Mesendoderm (in vitro differentiated cells): ENCODE measurements around the gene ZCCHC2.

Source experiments
- DNase-seq: peaks from one replicate; pipeline ENCODE4 v3.0.0; 2013
- H2AK5ac ChIP-seq: 2 replicates; pipeline ENCODE4 v1.6.1; 2013; ENCODE audit warnings: low read length, inconsistent platforms
- H2BK120ac ChIP-seq: 2 replicates; pipeline ENCODE4 v1.6.1; 2013; ENCODE audit warnings: low read depth, mild to moderate bottlenecking, low read length, moderate library complexity, mixed read lengths
- H2BK15ac ChIP-seq: replicated peaks from 2 replicates; pipeline ENCODE4 v1.6.1; 2013; ENCODE audit warnings: low read depth, mild to moderate bottlenecking, moderate library complexity
- H2BK5ac ChIP-seq: 2 replicates; pipeline ENCODE4 v1.6.1; 2013; ENCODE audit warnings: low read length, inconsistent platforms
- H3K18ac ChIP-seq: 2 replicates; pipeline ENCODE4 v1.6.1; 2013; ENCODE audit warnings: mild to moderate bottlenecking, low read length, mixed read lengths
- H3K23ac ChIP-seq: one replicate; pipeline ENCODE4 v1.6.1; 2013; ENCODE audit warnings: low read length
- H3K27ac ChIP-seq: 2 replicates; pipeline ENCODE4 v1.5.1; 2013; ENCODE audit warnings: low read depth, mild to moderate bottlenecking, inconsistent platforms, low read length, moderate library complexity
- H3K27me3 ChIP-seq: 2 replicates; pipeline ENCODE4 v1.6.1; 2013; ENCODE audit warnings: low read length, control low read depth, mild to moderate bottlenecking, inconsistent platforms; ENCODE audit not compliant: insufficient read depth, poor library complexity
- H3K36me3 ChIP-seq: 2 replicates; pipeline ENCODE4 v1.6.1; 2013; ENCODE audit warnings: low read length, inconsistent platforms; ENCODE audit not compliant: control insufficient read depth, insufficient read depth
- H3K4ac ChIP-seq: one replicate; pipeline ENCODE4 v1.6.1; 2013; ENCODE audit warnings: low read depth, mild to moderate bottlenecking, low read length, moderate library complexity
- H3K4me1 ChIP-seq: 2 replicates; pipeline ENCODE4 v1.6.1; 2013; ENCODE audit warnings: low read depth, low read length, inconsistent platforms; ENCODE audit not compliant: control insufficient read depth
- H3K4me2 ChIP-seq: 2 replicates; pipeline ENCODE4 v1.6.1; 2013; ENCODE audit warnings: low read length
- H3K4me3 ChIP-seq: 2 replicates; pipeline ENCODE4 v1.5.1; 2013; ENCODE audit warnings: mild to moderate bottlenecking, low read length
- H3K56ac ChIP-seq: one replicate; pipeline ENCODE4 v1.6.1; 2013; ENCODE audit warnings: low read length
- H3K79me1 ChIP-seq: 2 replicates; pipeline ENCODE4 v1.6.1; 2013; ENCODE audit warnings: low read length, inconsistent platforms
- H3K79me2 ChIP-seq: 2 replicates; pipeline ENCODE4 v1.6.1; 2013; ENCODE audit warnings: mild to moderate bottlenecking, low read length; ENCODE audit not compliant: control insufficient read depth, insufficient read depth
- H3K9ac ChIP-seq: 2 replicates; pipeline ENCODE4 v1.6.1; 2013; ENCODE audit warnings: low read length, inconsistent platforms
- H4K5ac ChIP-seq: one replicate; pipeline ENCODE4 v1.6.1; 2013; ENCODE audit warnings: low read length
- H4K8ac ChIP-seq: one replicate; pipeline ENCODE4 v1.6.1; 2013; ENCODE audit warnings: low read depth, mild to moderate bottlenecking, control low read depth, low read length, moderate library complexity
- WGBS: extraction: QIAGEN DNeasy Blood & Tissue Kit; methylation state at CpG from one replicate; pipeline ENCODE4 v1.1.7; 2013; ENCODE audit warnings: low lambda C conversion rate, missing lambda C conversion rate; ENCODE audit not compliant: insufficient coverage; ENCODE audit errors: extremely low coverage; 5-methylcytosine and 5-hydroxymethylcytosine counted together

ZCCHC2 gene

DNA sequence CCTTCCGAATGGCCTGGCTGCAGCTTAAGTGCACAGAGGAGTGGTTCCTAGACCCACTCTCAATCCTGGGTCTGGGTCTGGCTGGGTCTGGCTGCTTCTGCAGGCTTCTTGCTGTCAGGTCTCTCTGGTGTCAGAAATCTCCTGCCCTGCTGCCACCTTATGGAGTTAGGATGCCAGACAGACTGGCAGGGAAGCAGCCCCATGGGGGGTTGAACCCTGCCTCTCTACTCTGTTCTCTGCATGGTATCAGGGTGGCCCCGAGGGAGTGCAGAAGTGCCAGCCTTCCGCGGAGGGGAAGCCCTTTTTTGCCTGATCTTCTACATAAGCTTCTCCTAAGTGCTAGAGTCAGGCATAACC lies 89.4 kb downstream of the ZCCHC2 start:
- no peaks in the 10 kb centered on the region for H3K79me2 ChIP-seq

GRCh38 chr18:62612776-62613175 lies 90.0 kb downstream of the ZCCHC2 start:
- no peak overlapping the region for H3K56ac ChIP-seq
- H3K18ac ChIP-seq: no peak overlapping the region
- no peaks in the 10 kb centered on the region for H3K79me1 ChIP-seq
- H3K23ac ChIP-seq: no peak overlapping the region
- H4K8ac ChIP-seq: no peak overlapping the region
- H3K79me2 ChIP-seq: no peaks in the 10 kb centered on the region
- H2BK120ac ChIP-seq: no peak overlapping the region
- no peak overlapping the region for H2BK15ac ChIP-seq
- no peak overlapping the region for H2AK5ac ChIP-seq
- H3K9ac ChIP-seq: no peak overlapping the region
- H3K4me1 ChIP-seq: peaks cover 10% of the 10 kb centered on the region
- H3K4ac ChIP-seq: no peak overlapping the region
- no peak overlapping the region for H4K5ac ChIP-seq
- WGBS: no CpG with 5 or more reads among the region's 4 CpGs
- H2BK5ac ChIP-seq: no peak overlapping the region
- H3K36me3 ChIP-seq: no peaks in the 10 kb centered on the region
- DNase-seq: no peak
- no peak overlapping the region for H3K4me2 ChIP-seq
- H3K27ac ChIP-seq: no peak overlapping the region
- H3K27me3 ChIP-seq: no peaks in the 10 kb centered on the region
- H3K4me3 ChIP-seq: no peak overlapping the region

More for the DNA sequence above, 89.4 kb downstream of the ZCCHC2 start:
- H3K23ac ChIP-seq: no peak overlapping the region
- H3K4me3 ChIP-seq: no peak overlapping the region
- H3K4me1 ChIP-seq: peaks cover 10% of the 10 kb centered on the region
- no peaks in the 10 kb centered on the region for H3K36me3 ChIP-seq
- H2BK120ac ChIP-seq: no peak overlapping the region
- no peaks in the 10 kb centered on the region for H3K79me1 ChIP-seq
- no peak overlapping the region for H3K56ac ChIP-seq
- H2BK5ac ChIP-seq: no peak overlapping the region
- no peak overlapping the region for H3K9ac ChIP-seq
- H4K5ac ChIP-seq: no peak overlapping the region
- WGBS: no CpG with 5 or more reads among the region's 4 CpGs
- H4K8ac ChIP-seq: no peak overlapping the region
- no peak overlapping the region for H3K4ac ChIP-seq
- H3K4me2 ChIP-seq: no peak overlapping the region
- H3K27me3 ChIP-seq: no peaks in the 10 kb centered on the region
- no peak overlapping the region for H2AK5ac ChIP-seq
- DNase-seq: no peak
- H2BK15ac ChIP-seq: no peak overlapping the region
- H3K18ac ChIP-seq: no peak overlapping the region
- no peak overlapping the region for H3K27ac ChIP-seq

- Histone ChIP-seq H3K79me1 (no peaks in the 10 kb centered on the region), H4K8ac (no peak overlapping the region), H2BK15ac (no peak overlapping the region), H2BK120ac (no peak overlapping the region), H3K4me3 (no peak overlapping the region), H3K79me2 (no peaks in the 10 kb centered on the region), H3K23ac (no peak overlapping the region), H3K4me2 (no peak overlapping the region), H3K27ac (no peak overlapping the region), H2AK5ac (no peak overlapping the region), H3K4ac (no peak overlapping the region), H4K5ac (no peak overlapping the region), H3K4me1 (peaks cover 10% of the 10 kb centered on the region), H3K56ac (no peak overlapping the region), H3K18ac (no peak overlapping the region), H3K27me3 (no peaks in the 10 kb centered on the region), H2BK5ac (no peak overlapping the region), H3K9ac (no peak overlapping the region), H3K36me3 (no peaks in the 10 kb centered on the region)
- no peak for DNase-seq
- WGBS: no CpG with 5 or more reads among the region's 9 CpGs
These were observed 91.7 kb downstream of the ZCCHC2 start for GRCh38 chr18:62614494-62614893.

- Histone ChIP-seq H3K18ac (no peak overlapping the region), H2AK5ac (no peak overlapping the region), H3K4me1 (peaks cover 2% of the 10 kb centered on the region), H2BK5ac (no peak overlapping the region), H2BK15ac (no peak overlapping the region), H3K27ac (no peak overlapping the region), H3K4me2 (no peak overlapping the region), H3K36me3 (no peaks in the 10 kb centered on the region), H3K79me1 (no peaks in the 10 kb centered on the region), H2BK120ac (no peak overlapping the region), H3K79me2 (no peaks in the 10 kb centered on the region), H4K5ac (no peak overlapping the region), H3K56ac (no peak overlapping the region), H3K4me3 (no peak overlapping the region), H3K23ac (no peak overlapping the region), H3K9ac (no peak overlapping the region), H3K4ac (no peak overlapping the region), H3K27me3 (no peaks in the 10 kb centered on the region), H4K8ac (no peak overlapping the region)
- DNase-seq: no peak
- no CpG with 5 or more reads among the region's 18 CpGs for WGBS
These were observed 93.5 kb downstream of the ZCCHC2 start for GRCh38 chr18:62616331-62616805.

- Histone ChIP-seq H2AK5ac (no peak overlapping the region), H2BK15ac (no peak overlapping the region), H2BK5ac (no peak overlapping the region), H2BK120ac (no peak overlapping the region), H3K23ac (no peak overlapping the region), H3K27me3 (no peaks in the 10 kb centered on the region), H3K4me2 (no peak overlapping the region), H3K4ac (no peak overlapping the region), H3K79me2 (no peaks in the 10 kb centered on the region), H3K56ac (no peak overlapping the region), H3K18ac (no peak overlapping the region), H3K9ac (no peak overlapping the region), H3K27ac (no peak overlapping the region), H3K36me3 (no peaks in the 10 kb centered on the region), H4K8ac (no peak overlapping the region), H3K4me1 (no peaks in the 10 kb centered on the region), H4K5ac (no peak overlapping the region), H3K4me3 (no peak overlapping the region), H3K79me1 (no peaks in the 10 kb centered on the region)
- DNase-seq: no peak
- WGBS: no CpG with 5 or more reads among the region's 8 CpGs
These were observed 95.2 kb downstream of the ZCCHC2 start for GRCh38 chr18:62617793-62618591.

DNA sequence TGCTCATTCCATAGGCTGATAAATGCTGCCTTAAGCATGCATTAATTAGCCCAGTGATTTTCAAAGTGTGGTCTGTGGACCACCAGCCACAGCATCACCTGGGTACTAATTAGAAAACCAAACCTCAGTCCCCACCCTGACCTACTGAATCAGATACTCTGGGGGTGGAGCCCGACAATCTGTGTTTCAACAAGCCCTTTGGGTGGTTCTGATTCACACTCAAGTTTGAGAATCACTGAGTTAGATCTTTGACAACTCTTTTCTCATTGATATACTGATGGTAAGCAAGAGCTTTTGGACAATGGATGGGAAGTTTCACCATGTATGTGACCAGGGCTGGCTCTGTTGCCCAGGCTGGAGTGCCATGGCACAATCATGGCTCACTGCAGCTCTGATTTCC lies 95.9 kb downstream of the ZCCHC2 start:
- Histone ChIP-seq H3K18ac (no peak overlapping the region), H3K9ac (no peak overlapping the region), H3K27me3 (no peaks in the 10 kb centered on the region), H2BK15ac (no peak overlapping the region), H3K56ac (no peak overlapping the region), H4K8ac (no peak overlapping the region), H3K23ac (no peak overlapping the region), H4K5ac (no peak overlapping the region), H3K4me1 (no peaks in the 10 kb centered on the region), H3K4ac (no peak overlapping the region), H2BK5ac (no peak overlapping the region), H3K27ac (no peak overlapping the region), H3K79me2 (no peaks in the 10 kb centered on the region), H3K4me3 (no peak overlapping the region), H2BK120ac (no peak overlapping the region), H2AK5ac (no peak overlapping the region), H3K4me2 (no peak overlapping the region), H3K79me1 (no peaks in the 10 kb centered on the region), H3K36me3 (no peaks in the 10 kb centered on the region)
- DNase-seq: no peak
- WGBS: no CpG with 5 or more reads among the region's 1 CpG
